Measurements from ENCODE around the gene NFIB.

NFIB gene

GRCh38 chr9:14062586-14063221 is 251.2 kb downstream of the NFIB start:
- no peak for DNase-seq (ENCODE audit: low spot score)
- TF ChIP-seq CTCF (IDR thresholded peaks at IDR 0.05; ENCODE audit: borderline replicate concordance, control extremely low read depth, extremely low read depth, insufficient read depth, missing control alignments) = no peak
- in situ Hi-C loops (cut with MboI; ENCODE audit: low sequenced_read_pairs, unreplicated experiment) = no loop called here

- no peak for DNase-seq (ENCODE audit: low spot score)
- no peak for TF ChIP-seq CTCF (IDR thresholded peaks at IDR 0.05; ENCODE audit: borderline replicate concordance, control extremely low read depth, extremely low read depth, insufficient read depth, missing control alignments)
- in situ Hi-C loops (cut with MboI; ENCODE audit: low sequenced_read_pairs, unreplicated experiment) = no loop called here
Observed at GRCh38 chr9:14061936-14062585, 251.9 kb downstream of the NFIB start.

- DNase-seq (ENCODE audit: low spot score) = no peak
- no peak for TF ChIP-seq CTCF (IDR thresholded peaks at IDR 0.05; ENCODE audit: borderline replicate concordance, control extremely low read depth, extremely low read depth, insufficient read depth, missing control alignments)
- in situ Hi-C loops (cut with MboI; ENCODE audit: low sequenced_read_pairs, unreplicated experiment) = no loop called here
Observed at GRCh38 chr9:14058325-14058688, 255.6 kb downstream of the NFIB start.

GRCh38 chr9:14057368-14058324 is 256.3 kb downstream of the NFIB start:
- in situ Hi-C loops (cut with MboI; ENCODE audit: low sequenced_read_pairs, unreplicated experiment) = no loop called here
- DNase-seq (ENCODE audit: low spot score) = no peak
- no peak for TF ChIP-seq CTCF (IDR thresholded peaks at IDR 0.05; ENCODE audit: borderline replicate concordance, control extremely low read depth, extremely low read depth, insufficient read depth, missing control alignments)

GRCh38 chr9:14056316-14056861 is 257.6 kb downstream of the NFIB start:
- TF ChIP-seq CTCF (IDR thresholded peaks at IDR 0.05; ENCODE audit: borderline replicate concordance, control extremely low read depth, extremely low read depth, insufficient read depth, missing control alignments) = no peak
- DNase-seq (ENCODE audit: low spot score) = no peak
- in situ Hi-C loops (cut with MboI; ENCODE audit: low sequenced_read_pairs, unreplicated experiment) = no loop called here

- no peak for TF ChIP-seq CTCF (IDR thresholded peaks at IDR 0.05; ENCODE audit: borderline replicate concordance, control extremely low read depth, extremely low read depth, insufficient read depth, missing control alignments)
- DNase-seq (ENCODE audit: low spot score) = no peak
- in situ Hi-C loops (cut with MboI; ENCODE audit: low sequenced_read_pairs, unreplicated experiment) = no loop called here
Observed at GRCh38 chr9:14054096-14054495, 259.8 kb downstream of the NFIB start.
